NB4 (cell line): ENCODE measurements around the gene MPP2.

Experiments
- MYC ChIP-seq: IDR thresholded peaks from 2 replicates; pipeline ENCODE4 v1.6.1; 2011; ENCODE audit warnings: low read depth, low read length
- POLR2A ChIP-seq: IDR thresholded peaks from 2 replicates; pipeline ENCODE4 v1.6.1; 2011; ENCODE audit warnings: mild to moderate bottlenecking; ENCODE audit not compliant: insufficient read length; ENCODE audit errors: extremely low read depth
- TF ChIP-seq, protein P1 (sequence below): IDR thresholded peaks from one replicate; pipeline ENCODE4 v1.5.1; 2012; ENCODE audit warnings: low read depth, low read length
- TF ChIP-seq, protein P2 (sequence below): IDR thresholded peaks from 2 replicates; pipeline ENCODE4 v1.6.1; 2011; ENCODE audit warnings: low read depth, low read length

DNA sequence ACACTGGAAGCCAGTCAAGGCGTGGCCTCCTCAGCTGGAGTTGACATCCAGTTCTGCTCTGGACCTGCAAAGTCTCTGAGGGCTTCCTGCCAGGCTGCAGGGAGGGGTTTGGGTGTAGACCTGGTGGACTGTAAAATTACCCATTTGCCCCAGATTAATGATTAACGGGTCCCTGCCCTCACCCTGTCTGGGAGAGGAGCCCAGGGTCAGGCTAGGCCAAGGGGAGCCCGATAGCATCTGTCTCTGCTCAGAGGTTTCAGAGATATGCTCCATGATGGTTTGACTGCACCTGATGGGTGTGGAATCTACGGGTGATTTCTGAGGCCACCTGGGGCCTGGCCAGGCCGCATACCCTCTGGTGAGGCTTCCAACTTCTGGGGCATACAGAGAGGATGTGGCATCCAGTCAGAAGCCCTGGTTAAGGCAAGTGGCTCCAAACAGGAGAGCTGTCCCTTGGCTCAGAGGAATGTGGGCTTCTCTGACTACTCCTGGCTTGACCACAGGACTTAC is 23.8 kb upstream of the MPP2 start:
- TF ChIP-seq, protein P1, sequence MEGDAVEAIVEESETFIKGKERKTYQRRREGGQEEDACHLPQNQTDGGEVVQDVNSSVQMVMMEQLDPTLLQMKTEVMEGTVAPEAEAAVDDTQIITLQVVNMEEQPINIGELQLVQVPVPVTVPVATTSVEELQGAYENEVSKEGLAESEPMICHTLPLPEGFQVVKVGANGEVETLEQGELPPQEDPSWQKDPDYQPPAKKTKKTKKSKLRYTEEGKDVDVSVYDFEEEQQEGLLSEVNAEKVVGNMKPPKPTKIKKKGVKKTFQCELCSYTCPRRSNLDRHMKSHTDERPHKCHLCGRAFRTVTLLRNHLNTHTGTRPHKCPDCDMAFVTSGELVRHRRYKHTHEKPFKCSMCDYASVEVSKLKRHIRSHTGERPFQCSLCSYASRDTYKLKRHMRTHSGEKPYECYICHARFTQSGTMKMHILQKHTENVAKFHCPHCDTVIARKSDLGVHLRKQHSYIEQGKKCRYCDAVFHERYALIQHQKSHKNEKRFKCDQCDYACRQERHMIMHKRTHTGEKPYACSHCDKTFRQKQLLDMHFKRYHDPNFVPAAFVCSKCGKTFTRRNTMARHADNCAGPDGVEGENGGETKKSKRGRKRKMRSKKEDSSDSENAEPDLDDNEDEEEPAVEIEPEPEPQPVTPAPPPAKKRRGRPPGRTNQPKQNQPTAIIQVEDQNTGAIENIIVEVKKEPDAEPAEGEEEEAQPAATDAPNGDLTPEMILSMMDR: no peak
- TF ChIP-seq POLR2A (no peak), MYC (no peak)
- TF ChIP-seq, protein P2, sequence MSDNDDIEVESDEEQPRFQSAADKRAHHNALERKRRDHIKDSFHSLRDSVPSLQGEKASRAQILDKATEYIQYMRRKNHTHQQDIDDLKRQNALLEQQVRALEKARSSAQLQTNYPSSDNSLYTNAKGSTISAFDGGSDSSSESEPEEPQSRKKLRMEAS: no peak
